HCT116 (cell line): ENCODE results near the gene SMOC1. TPM values are rescaled to one million over a fixed set of nuclear protein-coding genes. Genes with fewer than 3 reads are reported as not detected.

Experiments
- ATAC-seq: fragments of 200-7000 bp; cut with Tn5 transposase; 2 replicates; pipeline ENCODE4 v1.9.1; 2020; ENCODE audit warnings: mild to moderate bottlenecking, moderate library complexity
- BruUV-seq: library from RNA; stranded (reverse); fragments of 400-500 nt; replicated peaks from 2 replicates; lab custom pipeline; 2021; lab: Mats Ljungman, UMichigan
- CTCF ChIA-PET: fragments of 300-600 bp; sonication (Branson Sonifier 250); formaldehyde crosslinking; loops from one replicate; lab custom pipeline; 2021; ENCODE audit warnings: antibody characterized with exemption; lab: Charles Lee
- POLR2A ChIA-PET: fragments of 300-600, 350-600 bp; sonication (Branson Sonifier 250); formaldehyde crosslinking; loops from one replicate; lab custom pipeline; 2021; ENCODE audit warnings: antibody characterized with exemption; lab: Charles Lee
- RAD21 ChIA-PET, 2 experiments: fragments of 300-600 bp; sonication (Branson Sonifier 250); formaldehyde crosslinking; loops; one replicate each; lab custom pipeline; 2023; ENCODE audit warnings: low total read pairs in 2 of 2; ENCODE audit not compliant: uncharacterized antibody in 2 of 2, unreplicated experiment in 2 of 2, low non-redundant PET in 1 of 2; lab: Charles Lee
- DNase-seq: peaks from one replicate; pipeline ENCODE4 v3.0.0-alpha.2; 2010; ENCODE audit warnings: low read depth, low spot score
- H2AFZ ChIP-seq: fragments of 200-600 bp; shearing (Covaris generic), sonication (generic); 2 replicates; pipeline ENCODE4 v1.6.1; 2017; ENCODE audit warnings: low read depth, mixed run types, mixed read lengths, antibody characterized with exemption, low read length; ENCODE audit not compliant: poor library complexity, severe bottlenecking
- H3K27ac ChIP-seq: 2 replicates; pipeline ENCODE4 v1.5.1; 2012; ENCODE audit warnings: low read depth, low read length
- H3K27me3 ChIP-seq: fragments of 200-600 bp; sonication (generic); 2 replicates; pipeline ENCODE4 v1.6.1; 2016; ENCODE audit warnings: mixed run types, low read length, mixed read lengths; ENCODE audit not compliant: insufficient read depth
- H3K36me3 ChIP-seq, 2 experiments: fragments of 200-500 bp in 1 of 2; fragments of 200-600 bp in 1 of 2; sonication (Bioruptor generic) in 1 of 2; sonication (generic) in 1 of 2; 2 replicates each; pipeline versions ENCODE4 v1.5.1 to v1.6.1; 2014 to 2016; ENCODE audit warnings: low read length in 2 of 2, inconsistent platforms in 1 of 2, mixed read lengths in 1 of 2, mixed run types in 1 of 2; ENCODE audit not compliant: insufficient read depth in 2 of 2, control insufficient read depth in 1 of 2
- H3K4me1 ChIP-seq, 2 experiments: fragments of 200-600 bp in 1 of 2; sonication (generic) in 1 of 2; 2 replicates each; pipeline versions ENCODE4 v1.5.1 to v1.6.1; 2012 to 2017; ENCODE audit warnings: low read length in 2 of 2, inconsistent platforms in 1 of 2, mild to moderate bottlenecking in 1 of 2, mixed read lengths in 1 of 2, mixed run types in 1 of 2, moderate library complexity in 1 of 2; ENCODE audit not compliant: insufficient read depth in 2 of 2, control insufficient read depth in 1 of 2
- H3K4me2 ChIP-seq: fragments of 200-600 bp; sonication (generic); 2 replicates; pipeline ENCODE4 v1.6.1; 2017; ENCODE audit warnings: mixed run types, low read length, mixed read lengths
- H3K4me3 ChIP-seq, 2 experiments: fragments of 200-600 bp in 1 of 2; sonication (generic) in 1 of 2; replicated peaks in 1 of 2; 2 replicates each; pipeline ENCODE4 v1.5.1; 2011 to 2016; ENCODE audit warnings: low read length in 2 of 2, control low read depth in 1 of 2, low read depth in 1 of 2, mild to moderate bottlenecking in 1 of 2, mixed read lengths in 1 of 2, mixed run types in 1 of 2
- H3K79me2 ChIP-seq: fragments of 200-600 bp; sonication (generic); 2 replicates; pipeline ENCODE4 v1.6.1; 2017; ENCODE audit warnings: mild to moderate bottlenecking, mixed run types, low read length, moderate library complexity, mixed read lengths; ENCODE audit not compliant: insufficient read depth
- H3K9ac ChIP-seq: fragments of 200-600 bp; sonication (generic); 2 replicates; pipeline ENCODE4 v1.6.1; 2016; ENCODE audit warnings: low read length, mixed read lengths
- H3K9me2 ChIP-seq: fragments of 200-600 bp; sonication (generic), shearing (Covaris generic); 2 replicates; pipeline ENCODE4 v1.6.1; 2017; ENCODE audit warnings: mixed run types, mild to moderate bottlenecking, moderate library complexity; ENCODE audit not compliant: insufficient read depth
- H3K9me3 ChIP-seq, 2 experiments: fragments of 200-500 bp in 1 of 2; fragments of 200-600 bp in 1 of 2; sonication (Bioruptor generic) in 1 of 2; sonication (generic) in 1 of 2; 2 replicates each; pipeline ENCODE4 v1.6.1; 2014 to 2017; ENCODE audit warnings: low read length in 2 of 2, mixed read lengths in 2 of 2, inconsistent platforms in 1 of 2, low read depth in 1 of 2, mild to moderate bottlenecking in 1 of 2, mixed run types in 1 of 2, moderate library complexity in 1 of 2; ENCODE audit not compliant: control insufficient read depth in 1 of 2, insufficient read depth in 1 of 2
- H4K20me1 ChIP-seq: fragments of 200-600 bp; sonication (generic), shearing (Covaris generic); 2 replicates; pipeline ENCODE4 v1.6.1; 2017; ENCODE audit warnings: mixed run types, mild to moderate bottlenecking, moderate library complexity; ENCODE audit not compliant: insufficient read depth
- JUND ChIP-seq: IDR thresholded peaks from 2 replicates; pipeline ENCODE4 v1.6.1; 2012
- MAX ChIP-seq: IDR thresholded peaks from 2 replicates; pipeline ENCODE4 v1.6.1; 2012
- REST ChIP-seq: IDR thresholded peaks from 2 replicates; pipeline ENCODE4 v1.6.1; 2012; ENCODE audit warnings: low read depth
- SP1 ChIP-seq: IDR thresholded peaks from 2 replicates; pipeline ENCODE4 v1.6.1; 2012; ENCODE audit warnings: low read depth
- intact Hi-C: fragments of 100-400 bp; cut with micrococcal nuclease; formaldehyde crosslinking; loops from 2 replicates; pipeline ENCODE4 v1.10.0; 2022
- total RNA-seq: library from RNA; stranded (reverse); gene quantifications from one replicate; pipeline ENCODE4 v1.2.1, GENCODE V29; 2021; ENCODE audit not compliant: unreplicated experiment

The SMOC1 gene
- total RNA-seq, 1 experiment from 2014 or later: not detected

DNA sequence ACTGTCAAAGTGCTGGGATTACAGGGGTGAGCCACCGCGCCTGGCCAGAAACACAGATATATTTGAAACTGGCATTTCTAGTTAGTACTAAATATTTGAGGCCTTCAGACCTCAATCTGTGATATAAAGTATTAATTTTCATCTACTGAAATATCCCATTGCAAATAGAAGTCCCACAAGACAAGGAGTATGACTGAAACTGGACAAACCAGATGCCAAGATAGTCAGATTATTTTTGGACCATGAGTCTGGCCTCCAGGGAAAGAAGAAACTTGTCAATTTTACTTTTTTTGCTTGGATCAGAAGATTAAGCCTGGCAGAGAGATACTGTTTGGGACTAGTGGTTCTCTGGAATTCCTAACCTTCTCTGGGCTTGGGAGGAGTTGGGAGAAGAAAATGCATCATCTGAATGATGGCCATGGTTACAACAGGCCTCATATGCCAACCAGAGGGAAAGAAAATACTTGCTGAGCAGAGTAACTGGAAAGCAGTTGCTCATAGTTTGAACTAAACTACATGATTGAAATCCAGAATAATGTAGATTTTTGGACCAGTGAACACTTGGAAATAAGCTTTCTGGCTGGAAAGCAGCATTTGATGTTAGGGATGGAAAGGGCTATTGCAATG lies 2.9 kb upstream of the SMOC1 start:
- POLR2A ChIA-PET: no interaction called here
- DNase-seq (no peak), ATAC-seq (no peak)
- RAD21 ChIA-PET: interaction anchor here in 1 of 2 experiments (0.5 to 2.2 kb wide), 2 partner anchors 152 to 1083 kb away, joined by 6 to 9 read pairs; partner anchors contain the start of gene ZFP36L1
- no TSS peak for BruUV-seq
- CTCF ChIA-PET: interaction anchor here (0.9 to 2.9 kb wide), 2 partner anchors 137 to 152 kb away, joined by 3 to 24 read pairs; no protein-coding TSS in a partner anchor
- Histone ChIP-seq H3K36me3 (no peaks in the 10 kb centered on the region), H3K79me2 (no peaks in the 10 kb centered on the region), H3K4me1 (no peaks in the 10 kb centered on the region), H2AFZ (no peak overlapping the region), H3K9me3 (no peaks in the 10 kb centered on the region), H4K20me1 (no peaks in the 10 kb centered on the region), H3K27ac (no peak overlapping the region), H3K4me2 (no peak overlapping the region), H3K9ac (no peak overlapping the region), H3K9me2 (no peaks in the 10 kb centered on the region), H3K27me3 (peaks cover 10% of the 10 kb centered on the region; the same call in 1 of the 2 replicates), H3K4me3 (no peak overlapping the region)
- intact Hi-C loops: loop anchor here (5.0 kb wide), 1 partner anchor 441 kb away; no protein-coding TSS in a partner anchor
- TF ChIP-seq REST (no peak), SP1 (no peak), MAX (no peak), JUND (no peak)
